HCT116 (cell line): ENCODE results near the gene ADARB2. TPM values are rescaled to one million over a fixed set of nuclear protein-coding genes. Genes with fewer than 3 reads are reported as not detected.

ENCODE experiments used
- ATAC-seq: fragments of 200-7000 bp; cut with Tn5 transposase; 2 replicates; pipeline ENCODE4 v1.9.1; 2020; ENCODE audit warnings: mild to moderate bottlenecking, moderate library complexity
- BruUV-seq: library from RNA; stranded (reverse); fragments of 400-500 nt; replicated peaks from 2 replicates; lab custom pipeline; 2021; lab: Mats Ljungman, UMichigan
- CTCF ChIA-PET: fragments of 300-600 bp; sonication (Branson Sonifier 250); formaldehyde crosslinking; loops from one replicate; lab custom pipeline; 2021; ENCODE audit warnings: antibody characterized with exemption; lab: Charles Lee
- POLR2A ChIA-PET: fragments of 300-600, 350-600 bp; sonication (Branson Sonifier 250); formaldehyde crosslinking; loops from one replicate; lab custom pipeline; 2021; ENCODE audit warnings: antibody characterized with exemption; lab: Charles Lee
- RAD21 ChIA-PET, 2 experiments: fragments of 300-600 bp; sonication (Branson Sonifier 250); formaldehyde crosslinking; loops; one replicate each; lab custom pipeline; 2023; ENCODE audit warnings: low total read pairs in 2 of 2; ENCODE audit not compliant: uncharacterized antibody in 2 of 2, unreplicated experiment in 2 of 2, low non-redundant PET in 1 of 2; lab: Charles Lee
- DNase-seq: peaks from one replicate; pipeline ENCODE4 v3.0.0-alpha.2; 2010; ENCODE audit warnings: low read depth, low spot score
- H2AFZ ChIP-seq: fragments of 200-600 bp; shearing (Covaris generic), sonication (generic); 2 replicates; pipeline ENCODE4 v1.6.1; 2017; ENCODE audit warnings: low read depth, mixed run types, mixed read lengths, antibody characterized with exemption, low read length; ENCODE audit not compliant: poor library complexity, severe bottlenecking
- H3K27ac ChIP-seq: 2 replicates; pipeline ENCODE4 v1.5.1; 2012; ENCODE audit warnings: low read depth, low read length
- H3K27me3 ChIP-seq: fragments of 200-600 bp; sonication (generic); 2 replicates; pipeline ENCODE4 v1.6.1; 2016; ENCODE audit warnings: mixed run types, low read length, mixed read lengths; ENCODE audit not compliant: insufficient read depth
- H3K36me3 ChIP-seq, 2 experiments: fragments of 200-500 bp in 1 of 2; fragments of 200-600 bp in 1 of 2; sonication (Bioruptor generic) in 1 of 2; sonication (generic) in 1 of 2; 2 replicates each; pipeline versions ENCODE4 v1.5.1 to v1.6.1; 2014 to 2016; ENCODE audit warnings: low read length in 2 of 2, inconsistent platforms in 1 of 2, mixed read lengths in 1 of 2, mixed run types in 1 of 2; ENCODE audit not compliant: insufficient read depth in 2 of 2, control insufficient read depth in 1 of 2
- H3K4me1 ChIP-seq, 2 experiments: fragments of 200-600 bp in 1 of 2; sonication (generic) in 1 of 2; 2 replicates each; pipeline versions ENCODE4 v1.5.1 to v1.6.1; 2012 to 2017; ENCODE audit warnings: low read length in 2 of 2, inconsistent platforms in 1 of 2, mild to moderate bottlenecking in 1 of 2, mixed read lengths in 1 of 2, mixed run types in 1 of 2, moderate library complexity in 1 of 2; ENCODE audit not compliant: insufficient read depth in 2 of 2, control insufficient read depth in 1 of 2
- H3K4me2 ChIP-seq: fragments of 200-600 bp; sonication (generic); 2 replicates; pipeline ENCODE4 v1.6.1; 2017; ENCODE audit warnings: mixed run types, low read length, mixed read lengths
- H3K4me3 ChIP-seq, 2 experiments: fragments of 200-600 bp in 1 of 2; sonication (generic) in 1 of 2; replicated peaks in 1 of 2; 2 replicates each; pipeline ENCODE4 v1.5.1; 2011 to 2016; ENCODE audit warnings: low read length in 2 of 2, control low read depth in 1 of 2, low read depth in 1 of 2, mild to moderate bottlenecking in 1 of 2, mixed read lengths in 1 of 2, mixed run types in 1 of 2
- H3K79me2 ChIP-seq: fragments of 200-600 bp; sonication (generic); 2 replicates; pipeline ENCODE4 v1.6.1; 2017; ENCODE audit warnings: mild to moderate bottlenecking, mixed run types, low read length, moderate library complexity, mixed read lengths; ENCODE audit not compliant: insufficient read depth
- H3K9ac ChIP-seq: fragments of 200-600 bp; sonication (generic); 2 replicates; pipeline ENCODE4 v1.6.1; 2016; ENCODE audit warnings: low read length, mixed read lengths
- H3K9me2 ChIP-seq: fragments of 200-600 bp; sonication (generic), shearing (Covaris generic); 2 replicates; pipeline ENCODE4 v1.6.1; 2017; ENCODE audit warnings: mixed run types, mild to moderate bottlenecking, moderate library complexity; ENCODE audit not compliant: insufficient read depth
- H3K9me3 ChIP-seq, 2 experiments: fragments of 200-500 bp in 1 of 2; fragments of 200-600 bp in 1 of 2; sonication (Bioruptor generic) in 1 of 2; sonication (generic) in 1 of 2; 2 replicates each; pipeline ENCODE4 v1.6.1; 2014 to 2017; ENCODE audit warnings: low read length in 2 of 2, mixed read lengths in 2 of 2, inconsistent platforms in 1 of 2, low read depth in 1 of 2, mild to moderate bottlenecking in 1 of 2, mixed run types in 1 of 2, moderate library complexity in 1 of 2; ENCODE audit not compliant: control insufficient read depth in 1 of 2, insufficient read depth in 1 of 2
- H4K20me1 ChIP-seq: fragments of 200-600 bp; sonication (generic), shearing (Covaris generic); 2 replicates; pipeline ENCODE4 v1.6.1; 2017; ENCODE audit warnings: mixed run types, mild to moderate bottlenecking, moderate library complexity; ENCODE audit not compliant: insufficient read depth
- ATF3 ChIP-seq: IDR thresholded peaks from 2 replicates; pipeline ENCODE4 v1.6.1; 2012
- CBX3 ChIP-seq: IDR thresholded peaks from 2 replicates; pipeline ENCODE4 v1.6.1; 2012; ENCODE audit warnings: low read depth
- CEBPB ChIP-seq: IDR thresholded peaks from 2 replicates; pipeline ENCODE4 v1.6.1; 2012; ENCODE audit warnings: low read depth
- CTCF ChIP-seq, 3 experiments: fragments of 200-600 bp in 1 of 3; sonication (generic) in 1 of 3; IDR thresholded peaks in 2 of 3; conservative IDR thresholded peaks in 1 of 3; 2 replicates each; pipeline ENCODE4 v1.5.1; 2012 to 2017; ENCODE audit warnings: low read depth in 2 of 3, low read length in 2 of 3, antibody characterized with exemption in 1 of 3, borderline replicate concordance in 1 of 3, control low read depth in 1 of 3, mild to moderate bottlenecking in 1 of 3, mixed read lengths in 1 of 3, mixed run types in 1 of 3, moderate library complexity in 1 of 3; ENCODE audit not compliant: insufficient read depth in 1 of 3
- EGR1 ChIP-seq: IDR thresholded peaks from 2 replicates; pipeline ENCODE4 v1.6.1; 2012; ENCODE audit warnings: low read depth
- ELF1 ChIP-seq: IDR thresholded peaks from 2 replicates; pipeline ENCODE4 v1.6.1; 2012; ENCODE audit warnings: low read depth, borderline replicate concordance
- EZH2phosphoT487 ChIP-seq: fragments of 200-600 bp; IDR thresholded peaks from 2 replicates; pipeline ENCODE4 v1.6.1; 2018; ENCODE audit warnings: antibody characterized with exemption, borderline replicate concordance
- FOSL1 ChIP-seq: IDR thresholded peaks from 2 replicates; pipeline ENCODE4 v1.6.1; 2012; ENCODE audit warnings: low read depth
- POLR2A ChIP-seq: IDR thresholded peaks from 2 replicates; pipeline ENCODE4 v1.7.0; 2011; ENCODE audit warnings: borderline replicate concordance; ENCODE audit not compliant: insufficient read depth, insufficient read length; ENCODE audit errors: extremely low read depth
- POLR2AphosphoS5 ChIP-seq: IDR thresholded peaks from 2 replicates; pipeline ENCODE4 v1.6.1; 2011; ENCODE audit warnings: mild to moderate bottlenecking, low read depth, low read length, moderate library complexity
- REST ChIP-seq: IDR thresholded peaks from 2 replicates; pipeline ENCODE4 v1.6.1; 2012; ENCODE audit warnings: low read depth
- SP1 ChIP-seq: IDR thresholded peaks from 2 replicates; pipeline ENCODE4 v1.6.1; 2012; ENCODE audit warnings: low read depth
- SRF ChIP-seq: IDR thresholded peaks from 2 replicates; pipeline ENCODE4 v1.6.1; 2012; ENCODE audit warnings: low read depth
- YY1 ChIP-seq: IDR thresholded peaks from 2 replicates; pipeline ENCODE4 v1.6.1; 2011; ENCODE audit warnings: low read length, low read depth, moderate library complexity, mild to moderate bottlenecking; ENCODE audit not compliant: insufficient replicate concordance; ENCODE audit errors: extremely low read depth
- ZBTB33 ChIP-seq: IDR thresholded peaks from 2 replicates; pipeline ENCODE4 v1.6.1; 2011; ENCODE audit warnings: mild to moderate bottlenecking, low read length, moderate library complexity; ENCODE audit not compliant: insufficient replicate concordance; ENCODE audit errors: extremely low read depth
- ZFX ChIP-seq: fragments of 450-650 bp; IDR thresholded peaks from 2 replicates; pipeline ENCODE4 v1.6.1; 2017
- ZNF274 ChIP-seq: fragments of 200-500 bp; sonication (Bioruptor generic); IDR thresholded peaks from 2 replicates; pipeline ENCODE4 v1.6.1; 2014; ENCODE audit warnings: mild to moderate bottlenecking, low read depth, low read length, inconsistent platforms
- intact Hi-C: fragments of 100-400 bp; cut with micrococcal nuclease; formaldehyde crosslinking; loops from 2 replicates; pipeline ENCODE4 v1.10.0; 2022
- total RNA-seq: library from RNA; stranded (reverse); gene quantifications from one replicate; pipeline ENCODE4 v1.2.1, GENCODE V29; 2021; ENCODE audit not compliant: unreplicated experiment

The ADARB2 gene
- total RNA-seq, 1 experiment from 2014 or later = not detected

GRCh38 chr10:1513221-1513620, 224.1 kb downstream of the ADARB2 start:
- RAD21 ChIA-PET = no interaction called here
- no peak for DNase-seq
- Histone ChIP-seq H4K20me1 (no peaks in the 10 kb centered on the region; the same call in 1 of the 2 replicates), H3K27ac (no peak overlapping the region), H3K36me3 (no peaks in the 10 kb centered on the region), H3K79me2 (no peaks in the 10 kb centered on the region), H3K9me2 (no peaks in the 10 kb centered on the region)
- BruUV-seq = no TSS peak
- TF ChIP-seq REST (no peak), CTCF (IDR thresholded peaks at IDR 0.05 in 2 of 3, conservative IDR thresholded peaks at IDR 0.05 in 1 of 3; ENCODE audit: borderline replicate concordance in 1 of 3, insufficient read depth in 1 of 3, low read depth in 2 of 3, low read length in 2 of 3) (no peak), ZBTB33 (no peak), EGR1 (no peak), FOSL1 (no peak), POLR2A (no peak), ATF3 (no peak), ZFX (no peak), SP1 (no peak), ELF1 (no peak), CEBPB (no peak), CBX3 (no peak), YY1 (no peak), POLR2AphosphoS5 (no peak), SRF (no peak), EZH2phosphoT487 (no peak), ZNF274 (no peak)
- TF ChIP-seq, all 23 proteins: peak for 0
- CTCF ChIA-PET = no interaction called here
- Histone ChIP-seq H3K4me2 (no peak overlapping the region), H3K9ac (no peak overlapping the region), H3K4me3 (no peak overlapping the region), H3K9me3 (no peaks in the 10 kb centered on the region), H3K4me1 (no peaks in the 10 kb centered on the region), H2AFZ (no peak overlapping the region), H3K27me3 (no peaks in the 10 kb centered on the region)
- POLR2A ChIA-PET = no interaction called here
- no peak for ATAC-seq
- intact Hi-C loops = no loop called here
